Retinal pigment epithelial cell (primary cell): ENCODE data around the gene IKZF1.

Experiments used
- DNase-seq: peaks from one replicate; pipeline ENCODE4 v3.0.0-alpha.2; 2010; ENCODE audit warnings: low read depth
- H3K4me3 ChIP-seq: 2 replicates; pipeline ENCODE4 v1.5.1; 2011; ENCODE audit warnings: mild to moderate bottlenecking, low read length, control low read depth, moderate library complexity
- TF ChIP-seq, protein P1 (sequence below): conservative IDR thresholded peaks from 2 replicates; pipeline ENCODE4 v1.5.1; 2011; ENCODE audit warnings: low read depth, low read length, control low read depth, inconsistent platforms

The IKZF1 gene

GRCh38 chr7:50400114-50400513 is 95.6 kb downstream of the IKZF1 start:
- H3K4me3 ChIP-seq = no peak overlapping the region
- TF ChIP-seq, protein P1, sequence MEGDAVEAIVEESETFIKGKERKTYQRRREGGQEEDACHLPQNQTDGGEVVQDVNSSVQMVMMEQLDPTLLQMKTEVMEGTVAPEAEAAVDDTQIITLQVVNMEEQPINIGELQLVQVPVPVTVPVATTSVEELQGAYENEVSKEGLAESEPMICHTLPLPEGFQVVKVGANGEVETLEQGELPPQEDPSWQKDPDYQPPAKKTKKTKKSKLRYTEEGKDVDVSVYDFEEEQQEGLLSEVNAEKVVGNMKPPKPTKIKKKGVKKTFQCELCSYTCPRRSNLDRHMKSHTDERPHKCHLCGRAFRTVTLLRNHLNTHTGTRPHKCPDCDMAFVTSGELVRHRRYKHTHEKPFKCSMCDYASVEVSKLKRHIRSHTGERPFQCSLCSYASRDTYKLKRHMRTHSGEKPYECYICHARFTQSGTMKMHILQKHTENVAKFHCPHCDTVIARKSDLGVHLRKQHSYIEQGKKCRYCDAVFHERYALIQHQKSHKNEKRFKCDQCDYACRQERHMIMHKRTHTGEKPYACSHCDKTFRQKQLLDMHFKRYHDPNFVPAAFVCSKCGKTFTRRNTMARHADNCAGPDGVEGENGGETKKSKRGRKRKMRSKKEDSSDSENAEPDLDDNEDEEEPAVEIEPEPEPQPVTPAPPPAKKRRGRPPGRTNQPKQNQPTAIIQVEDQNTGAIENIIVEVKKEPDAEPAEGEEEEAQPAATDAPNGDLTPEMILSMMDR = no peak
- DNase-seq = no peak

- no peak overlapping the region for H3K4me3 ChIP-seq
- TF ChIP-seq, protein P1 = no peak
- no peak for DNase-seq
Measured at GRCh38 chr7:50404392-50404791, 99.9 kb downstream of the IKZF1 start.

DNA sequence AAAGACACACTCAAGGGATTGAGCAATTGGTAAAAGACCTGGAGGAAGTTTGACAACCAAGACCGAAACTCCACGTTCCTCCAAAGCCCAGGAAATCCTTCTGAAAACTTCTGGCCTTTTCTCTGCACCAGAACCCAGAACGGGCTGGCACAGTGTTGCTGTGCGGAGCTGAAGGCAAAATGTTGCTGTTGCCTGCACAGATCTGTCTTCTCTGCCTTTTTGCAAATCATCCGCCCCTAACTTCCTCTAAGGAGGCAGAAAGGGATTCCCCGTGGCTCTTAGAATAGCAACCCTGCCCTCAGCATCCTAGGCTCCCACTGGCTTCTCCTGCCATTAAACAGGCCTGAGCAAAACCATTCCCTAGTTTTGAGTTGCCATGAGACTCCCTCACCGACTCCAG is 100.7 kb downstream of the IKZF1 start:
- H3K4me3 ChIP-seq = no peak overlapping the region
- TF ChIP-seq, protein P1 = no peak
- no peak for DNase-seq

DNA sequence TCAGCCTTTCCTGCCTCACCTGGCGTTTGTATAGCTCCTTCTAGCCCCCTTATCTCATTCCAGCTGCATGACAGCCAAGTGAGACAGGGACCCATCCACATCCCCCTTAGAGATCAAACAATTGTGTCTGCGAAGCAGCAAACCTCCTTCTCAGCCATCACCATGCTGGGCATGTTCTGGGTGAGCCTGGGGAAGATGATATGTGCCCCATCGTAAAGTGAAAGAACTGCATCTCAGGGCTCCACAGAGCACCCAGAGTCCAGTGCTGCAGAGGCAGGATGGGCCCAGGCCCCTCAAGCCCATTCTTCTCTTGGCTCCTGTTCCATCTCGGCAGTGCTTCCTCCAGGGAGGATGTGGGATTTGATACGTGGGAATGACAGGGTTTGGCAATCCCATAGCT is 102.4 kb downstream of the IKZF1 start:
- no peak overlapping the region for H3K4me3 ChIP-seq
- no peak for DNase-seq
- TF ChIP-seq, protein P1 = no peak

DNA sequence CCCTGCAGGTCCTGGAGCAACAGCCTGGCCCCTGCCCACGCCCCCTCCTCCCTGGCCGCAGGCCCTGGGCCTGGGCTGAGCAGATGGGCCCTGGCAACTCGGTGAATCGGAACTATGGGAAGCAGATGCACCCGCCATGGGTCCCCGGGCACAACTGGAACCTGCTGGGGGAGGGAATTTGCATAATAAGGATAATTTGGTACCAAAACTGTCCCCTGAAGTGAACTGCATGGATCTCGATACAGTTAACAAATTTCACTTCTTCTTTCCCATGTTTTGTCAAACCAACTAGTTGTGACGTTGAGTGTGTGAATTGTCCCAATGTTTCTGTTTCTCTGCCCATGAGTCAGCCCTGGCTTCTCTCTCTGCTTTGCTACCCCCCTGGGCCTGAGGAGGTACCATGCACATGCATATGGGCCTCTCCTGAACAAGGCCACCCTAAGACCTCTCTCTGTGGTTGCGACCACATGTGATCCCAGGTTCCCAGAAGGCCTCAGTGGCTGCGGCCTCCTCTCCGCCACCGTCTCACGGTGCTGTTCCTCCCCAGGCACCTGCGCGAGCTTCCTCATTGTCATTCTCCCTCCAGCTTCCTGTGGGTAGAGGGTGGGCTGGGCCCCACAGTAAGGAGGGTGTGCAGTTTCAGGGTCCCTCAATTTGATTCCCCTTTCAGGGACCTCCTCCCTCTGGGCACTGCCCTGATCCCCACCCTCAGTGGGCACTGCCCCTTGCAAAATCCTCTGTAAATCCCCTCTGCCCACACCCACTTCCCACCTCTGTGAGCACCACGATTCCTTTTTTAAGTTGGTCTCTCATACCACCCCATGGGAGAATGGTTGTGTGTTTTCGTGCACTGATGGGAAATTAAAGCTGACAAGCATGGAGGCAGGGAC is 105.6 kb downstream of the IKZF1 start:
- H3K4me3 ChIP-seq = no peak overlapping the region
- DNase-seq = no peak
- TF ChIP-seq, protein P1 = no peak

GRCh38 chr7:50411332-50411731 is 106.8 kb downstream of the IKZF1 start:
- TF ChIP-seq, protein P1 = no peak
- H3K4me3 ChIP-seq = no peak overlapping the region
- no peak for DNase-seq

DNA sequence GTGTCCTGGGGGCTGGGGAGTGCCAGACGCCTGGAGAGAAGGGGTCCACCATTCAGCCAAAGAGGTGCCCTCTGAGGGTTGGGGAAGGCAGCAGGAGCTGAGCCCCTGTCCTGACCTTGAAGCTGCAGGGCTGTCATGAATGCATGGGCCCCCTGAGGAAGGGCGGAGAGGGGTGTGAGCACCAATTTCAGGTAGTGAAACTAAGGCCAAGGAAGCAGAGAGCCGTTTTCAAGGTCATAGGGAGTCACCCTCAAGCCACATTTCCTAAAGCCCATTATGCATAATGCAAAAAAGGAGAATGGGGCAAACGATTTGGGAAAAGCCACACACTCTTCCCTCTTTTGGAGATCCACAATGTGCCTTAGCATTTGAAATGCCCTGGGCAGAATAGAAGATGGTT is 108.5 kb downstream of the IKZF1 start:
- TF ChIP-seq, protein P1 = no peak
- no peak overlapping the region for H3K4me3 ChIP-seq
- no peak for DNase-seq
